Measurements from ENCODE around the gene TMPRSS7. TPM values are rescaled to one million over a fixed set of nuclear protein-coding genes. Genes with fewer than 3 reads are reported as not detected.

TMPRSS7 gene
- total RNA-seq, 4 donors from 2014 or later = not detected

- no peak for DNase-seq
- Histone ChIP-seq H3K27me3 (no peaks in the 10 kb centered on the region), H3K27ac (no peak overlapping the region), H3K9me3 (no peaks in the 10 kb centered on the region), H3K36me3 (no peaks in the 10 kb centered on the region), H3K4me3 (no peak overlapping the region), H3K4me1 (no peaks in the 10 kb centered on the region)
- TF ChIP-seq, protein P1, sequence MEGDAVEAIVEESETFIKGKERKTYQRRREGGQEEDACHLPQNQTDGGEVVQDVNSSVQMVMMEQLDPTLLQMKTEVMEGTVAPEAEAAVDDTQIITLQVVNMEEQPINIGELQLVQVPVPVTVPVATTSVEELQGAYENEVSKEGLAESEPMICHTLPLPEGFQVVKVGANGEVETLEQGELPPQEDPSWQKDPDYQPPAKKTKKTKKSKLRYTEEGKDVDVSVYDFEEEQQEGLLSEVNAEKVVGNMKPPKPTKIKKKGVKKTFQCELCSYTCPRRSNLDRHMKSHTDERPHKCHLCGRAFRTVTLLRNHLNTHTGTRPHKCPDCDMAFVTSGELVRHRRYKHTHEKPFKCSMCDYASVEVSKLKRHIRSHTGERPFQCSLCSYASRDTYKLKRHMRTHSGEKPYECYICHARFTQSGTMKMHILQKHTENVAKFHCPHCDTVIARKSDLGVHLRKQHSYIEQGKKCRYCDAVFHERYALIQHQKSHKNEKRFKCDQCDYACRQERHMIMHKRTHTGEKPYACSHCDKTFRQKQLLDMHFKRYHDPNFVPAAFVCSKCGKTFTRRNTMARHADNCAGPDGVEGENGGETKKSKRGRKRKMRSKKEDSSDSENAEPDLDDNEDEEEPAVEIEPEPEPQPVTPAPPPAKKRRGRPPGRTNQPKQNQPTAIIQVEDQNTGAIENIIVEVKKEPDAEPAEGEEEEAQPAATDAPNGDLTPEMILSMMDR (IDR thresholded peaks at IDR 0.05) = no peak
- no peak for TF ChIP-seq POLR2A (IDR thresholded peaks at IDR 0.05)
These were observed 8.3 kb downstream of the TMPRSS7 start for GRCh38 chr3:112042842-112043280.

DNA sequence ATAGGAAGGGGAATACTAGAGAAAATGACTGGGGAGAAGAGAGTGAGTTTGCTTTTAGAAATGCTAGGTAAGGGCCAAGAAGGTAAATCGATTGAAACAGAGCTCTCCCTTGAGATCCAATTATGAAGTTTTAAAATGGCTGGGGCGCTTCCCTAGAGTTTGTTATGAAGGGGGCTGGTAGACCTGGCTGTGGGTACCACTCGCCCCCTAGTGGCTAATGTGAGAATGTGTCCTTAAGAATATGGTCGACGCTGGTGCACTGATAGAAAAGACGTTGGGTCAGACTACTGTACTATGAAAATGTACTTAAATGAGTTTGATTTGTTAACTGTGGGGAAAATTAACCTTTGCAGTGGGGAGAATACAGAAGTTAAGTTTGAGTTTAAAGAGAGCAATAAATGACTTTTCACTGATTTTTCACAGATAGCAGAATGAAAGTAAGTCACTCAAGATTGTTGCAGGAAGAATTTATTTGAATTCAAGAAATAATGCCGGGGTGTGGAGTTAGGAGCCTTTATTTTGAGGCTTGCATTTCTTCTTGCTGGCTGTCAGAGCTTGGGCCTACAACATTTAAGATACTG lies 9.2 kb downstream of the TMPRSS7 start:
- no peak overlapping the region for H3K27ac ChIP-seq
- no peaks in the 10 kb centered on the region for H3K36me3 ChIP-seq
- no peaks in the 10 kb centered on the region for H3K4me1 ChIP-seq
- H3K27me3 ChIP-seq = no peaks in the 10 kb centered on the region
- peak in 2 of 3 donors; percentile 29 to 57 for DNase-seq
- TF ChIP-seq POLR2A (IDR thresholded peaks at IDR 0.05) = no peak
- TF ChIP-seq, protein P1 (IDR thresholded peaks at IDR 0.05) = peak; percentile 45 to 82 (median 65)
- H3K9me3 ChIP-seq = no peaks in the 10 kb centered on the region
- H3K4me3 ChIP-seq = no peak overlapping the region

GRCh38 chr3:112046599-112046998 lies 12.1 kb downstream of the TMPRSS7 start:
- Histone ChIP-seq H3K36me3 (no peaks in the 10 kb centered on the region), H3K4me3 (no peak overlapping the region), H3K27me3 (no peaks in the 10 kb centered on the region), H3K27ac (no peak overlapping the region), H3K4me1 (no peaks in the 10 kb centered on the region), H3K9me3 (no peaks in the 10 kb centered on the region)
- DNase-seq = no peak
- TF ChIP-seq, protein P1 (IDR thresholded peaks at IDR 0.05) = no peak
- no peak for TF ChIP-seq POLR2A (IDR thresholded peaks at IDR 0.05)

DNA sequence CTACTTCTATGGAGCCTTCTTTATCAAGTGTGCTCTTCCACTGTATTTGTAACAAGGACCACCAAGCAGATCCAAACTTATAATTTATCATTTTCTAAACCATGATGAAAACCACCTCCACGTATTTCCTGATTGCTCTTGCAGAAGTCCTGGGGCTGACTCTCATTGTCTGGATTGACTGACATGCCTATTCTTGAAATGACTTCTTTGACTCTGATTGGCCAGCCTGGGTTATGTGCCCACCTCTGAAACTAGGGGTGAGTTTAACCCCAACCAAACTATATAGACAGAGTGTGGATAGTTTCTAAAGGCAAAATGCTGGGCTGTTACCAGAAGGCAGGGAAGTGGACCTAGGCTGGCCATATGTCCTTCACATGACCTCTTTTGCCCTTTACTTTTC lies 12.7 kb downstream of the TMPRSS7 start:
- Histone ChIP-seq H3K4me1 (no peaks in the 10 kb centered on the region), H3K27ac (no peak overlapping the region), H3K27me3 (no peaks in the 10 kb centered on the region), H3K9me3 (no peaks in the 10 kb centered on the region), H3K4me3 (no peak overlapping the region), H3K36me3 (no peaks in the 10 kb centered on the region)
- no peak for DNase-seq
- TF ChIP-seq POLR2A (IDR thresholded peaks at IDR 0.05) = no peak
- TF ChIP-seq, protein P1 (IDR thresholded peaks at IDR 0.05) = no peak

GRCh38 chr3:112048911-112049310 lies 14.4 kb downstream of the TMPRSS7 start:
- DNase-seq = no peak
- Histone ChIP-seq H3K27ac (no peak overlapping the region), H3K27me3 (no peaks in the 10 kb centered on the region), H3K4me1 (no peaks in the 10 kb centered on the region), H3K36me3 (no peaks in the 10 kb centered on the region), H3K4me3 (no peak overlapping the region), H3K9me3 (no peaks in the 10 kb centered on the region)
- TF ChIP-seq, protein P1 (IDR thresholded peaks at IDR 0.05) = no peak
- no peak for TF ChIP-seq POLR2A (IDR thresholded peaks at IDR 0.05)

DNA sequence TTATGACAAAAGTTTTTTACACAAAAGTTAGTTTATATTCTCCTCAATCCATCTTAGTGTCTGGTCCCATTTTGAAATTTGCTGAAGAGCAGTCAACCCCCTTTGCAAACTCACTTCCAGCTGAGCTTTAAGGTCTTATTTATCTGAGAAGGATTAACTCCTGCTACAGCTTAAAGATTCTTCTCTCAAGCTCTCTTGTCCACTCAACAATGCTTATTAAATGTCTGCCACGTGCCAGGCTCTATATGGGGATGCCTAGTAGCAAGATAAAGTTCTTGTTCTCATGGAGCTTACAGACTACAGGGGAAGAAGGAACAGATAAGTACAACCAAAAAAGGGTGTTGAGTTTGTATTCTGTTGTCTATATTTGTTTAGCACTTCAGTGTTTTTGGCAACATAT lies 18.7 kb downstream of the TMPRSS7 start:
- Histone ChIP-seq H3K4me1 (peaks cover 0 to 6% (median 0%) of the 10 kb centered on the region in 4 donors), H3K27me3 (no peaks in the 10 kb centered on the region), H3K36me3 (no peaks in the 10 kb centered on the region), H3K9me3 (no peaks in the 10 kb centered on the region), H3K4me3 (no peak overlapping the region), H3K27ac (no peak overlapping the region)
- DNase-seq = no peak
- TF ChIP-seq POLR2A (IDR thresholded peaks at IDR 0.05) = no peak
- TF ChIP-seq, protein P1 (IDR thresholded peaks at IDR 0.05) = no peak

All from Peyer's patch (tissue), 4 donors.